Ramos (cell line): ENCODE measurements around the gene GVQW3.
"Not testable (repeated sequence)": the region's sequence is repeated elsewhere in the genome, so short reads cannot be mapped to it uniquely, and the experiment has no call there.

Experiments used
- in situ Hi-C: fragments of 300-500 bp; cut with MboI; formaldehyde crosslinking; loops from one replicate; pipeline ENCODE4 v1.14.3; 2022; ENCODE audit warnings: low sequenced_read_pairs; ENCODE audit not compliant: unreplicated experiment

Gene GVQW3

DNA sequence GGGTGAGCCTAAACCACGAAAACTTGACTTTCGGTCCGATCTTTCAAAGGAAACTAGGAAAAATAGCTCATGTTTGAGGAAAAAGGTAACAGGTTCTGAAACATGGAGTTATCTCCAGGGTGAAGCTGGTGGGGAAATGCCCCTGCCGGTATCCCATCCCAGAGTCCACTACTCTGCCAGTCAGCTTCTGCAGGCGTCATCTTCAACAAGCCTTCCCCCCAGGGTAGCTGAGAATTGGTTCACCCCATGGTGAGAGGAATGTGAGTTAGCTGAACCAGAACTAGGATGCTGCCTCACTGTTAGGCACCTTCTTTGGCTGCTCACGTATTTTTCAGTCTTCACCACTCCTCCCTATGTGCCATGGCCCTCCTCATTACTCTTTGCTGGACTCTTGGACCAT lies 1.1 kb downstream of the GVQW3 start:
- in situ Hi-C loops: no loop called here

DNA sequence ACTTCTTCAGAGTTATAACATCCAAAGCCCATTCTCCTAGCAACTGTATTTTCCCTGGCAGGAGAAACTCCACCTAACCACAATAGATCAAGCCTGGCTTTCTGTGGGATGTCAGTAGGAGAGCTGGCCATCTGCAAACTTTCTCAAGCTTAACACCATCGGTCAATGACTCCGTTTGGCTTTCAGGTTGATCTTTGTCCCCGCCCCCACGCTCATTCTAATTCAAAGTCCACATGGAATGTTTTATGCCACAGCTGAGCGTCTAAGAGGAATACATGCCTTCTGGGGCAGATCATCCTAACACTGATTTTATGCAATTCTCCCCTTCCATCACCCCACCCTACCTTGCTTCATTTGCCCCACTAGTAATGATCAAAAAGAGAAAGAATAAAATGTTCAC lies 4.8 kb downstream of the GVQW3 start:
- in situ Hi-C loops: no loop called here

DNA sequence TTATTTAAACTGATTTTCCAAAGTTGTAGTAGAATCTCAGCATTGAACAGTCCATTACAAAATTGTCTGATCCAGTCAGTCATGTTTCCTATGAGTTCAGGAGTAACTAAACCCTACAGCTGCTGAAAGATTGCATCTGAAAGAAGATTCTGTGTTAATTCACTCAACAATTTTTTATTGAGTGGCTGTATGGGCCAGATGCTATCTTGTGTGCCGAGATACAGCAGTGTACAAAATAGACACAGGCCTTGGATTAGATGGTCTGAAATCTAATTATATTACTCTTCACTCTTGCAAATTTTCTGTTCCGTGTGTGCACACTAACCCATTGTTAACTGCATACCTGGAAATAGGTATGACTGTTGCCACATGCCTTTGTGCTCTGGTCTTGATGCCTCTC lies 7.3 kb downstream of the GVQW3 start:
- in situ Hi-C loops: no loop called here

DNA sequence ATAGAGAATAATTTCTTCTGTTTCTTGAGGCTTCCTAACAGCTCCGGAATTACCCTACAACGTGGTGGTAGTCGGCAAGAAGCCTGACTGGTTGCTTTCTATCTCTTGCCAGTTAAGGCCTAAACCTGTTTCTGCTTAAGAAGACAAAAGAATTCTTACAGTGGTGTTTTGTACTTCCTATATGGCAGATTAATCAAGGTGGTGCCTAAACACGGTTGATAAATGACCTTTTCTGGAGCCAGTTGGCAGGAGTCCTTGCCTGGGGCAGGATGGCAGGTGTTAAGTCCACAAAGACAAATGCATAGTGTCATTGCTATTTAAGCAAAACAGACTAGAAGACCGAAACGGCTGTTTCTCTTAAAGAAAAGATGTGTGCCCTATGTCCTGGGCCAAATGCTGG lies 9.9 kb downstream of the GVQW3 start:
- in situ Hi-C loops: no loop called here

DNA sequence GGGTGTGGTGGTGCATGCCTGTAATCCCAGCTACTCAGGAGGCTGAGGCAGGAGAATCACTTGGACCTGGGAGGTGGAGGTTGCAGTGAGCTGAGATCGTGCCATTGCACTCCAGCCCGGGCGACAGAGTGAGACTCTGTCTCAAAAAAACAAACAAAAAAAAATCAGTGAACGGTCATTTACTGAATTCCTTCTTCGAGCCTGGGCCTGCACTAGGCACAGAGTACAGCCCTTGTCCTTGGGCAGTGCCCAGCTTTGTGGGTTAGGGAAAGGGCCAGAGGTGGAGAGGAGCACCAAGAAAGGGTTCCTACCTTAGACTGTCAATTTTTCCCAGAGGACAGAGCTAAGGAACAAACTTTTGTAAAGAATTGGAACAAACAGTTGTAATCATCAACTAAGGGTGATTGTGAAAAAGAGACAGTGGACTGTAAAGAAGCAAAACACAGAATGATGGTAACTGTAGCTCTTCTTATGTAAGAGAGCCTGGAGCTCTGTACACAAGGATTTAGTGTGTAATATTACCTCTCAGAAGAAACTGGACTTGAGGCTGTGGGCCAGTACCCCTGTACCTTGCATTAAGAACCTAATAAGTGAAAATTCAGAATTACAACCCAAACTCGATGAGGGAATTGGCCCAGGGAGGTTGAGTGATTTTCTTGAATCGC lies 10.8 kb downstream of the GVQW3 start:
- in situ Hi-C loops: no loop called here

DNA sequence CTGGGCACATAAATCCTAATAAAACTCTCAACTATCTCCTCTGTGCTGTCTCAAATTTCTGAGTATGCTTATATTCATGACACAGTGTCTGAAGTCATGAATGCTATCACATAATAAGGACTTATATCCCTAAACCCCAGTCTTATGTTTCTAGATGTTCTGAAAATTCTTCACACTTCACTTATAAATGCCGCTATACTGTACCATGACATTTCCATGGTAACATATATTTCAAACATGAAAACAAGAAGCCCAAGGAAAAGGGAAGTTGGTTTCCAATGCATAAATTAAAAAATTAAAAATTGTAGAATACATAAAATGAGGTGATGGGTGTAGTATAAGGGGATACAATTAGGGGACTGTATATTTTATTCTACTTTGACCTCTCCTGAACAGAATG lies 11.7 kb downstream of the GVQW3 start:
- in situ Hi-C loops: no loop called here

DNA sequence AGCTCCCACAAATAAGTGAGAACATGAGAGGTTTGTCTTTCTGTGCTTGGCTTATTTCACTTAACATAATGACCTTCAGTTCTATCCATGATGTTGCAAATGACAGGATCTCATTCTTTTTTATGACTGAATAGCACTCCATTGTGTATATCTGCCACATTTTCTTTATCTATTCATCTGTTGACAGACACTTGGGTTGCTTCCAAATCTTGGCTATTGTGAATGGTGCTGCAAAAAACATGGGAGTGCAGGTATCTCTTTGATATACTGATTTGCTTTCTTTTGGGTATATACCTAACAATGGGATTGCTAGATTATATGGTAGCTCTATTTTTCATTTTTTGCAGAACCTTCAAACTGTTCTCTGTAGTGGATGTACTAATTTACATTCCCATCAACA lies 13.3 kb downstream of the GVQW3 start:
- in situ Hi-C loops: no loop called here

DNA sequence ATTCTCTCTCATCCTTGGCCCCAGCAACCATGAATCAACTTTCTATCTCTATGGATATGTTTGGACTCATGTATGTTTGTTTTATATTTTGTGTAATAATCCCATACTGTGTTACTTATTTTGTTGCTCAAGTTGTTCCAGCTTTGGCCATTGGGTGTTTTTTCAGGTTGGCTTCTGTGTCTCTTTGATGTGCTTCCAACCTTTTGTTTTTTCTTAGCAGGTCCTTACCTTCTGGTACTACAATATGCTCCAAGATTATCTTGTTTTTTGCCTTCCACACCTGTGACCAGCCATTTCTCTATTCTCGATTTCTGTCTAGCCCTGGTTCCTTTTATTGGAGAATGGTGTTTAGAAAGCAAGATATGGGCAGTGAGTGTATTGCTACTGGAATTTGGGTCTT lies 14.2 kb downstream of the GVQW3 start:
- in situ Hi-C loops: no loop called here

DNA sequence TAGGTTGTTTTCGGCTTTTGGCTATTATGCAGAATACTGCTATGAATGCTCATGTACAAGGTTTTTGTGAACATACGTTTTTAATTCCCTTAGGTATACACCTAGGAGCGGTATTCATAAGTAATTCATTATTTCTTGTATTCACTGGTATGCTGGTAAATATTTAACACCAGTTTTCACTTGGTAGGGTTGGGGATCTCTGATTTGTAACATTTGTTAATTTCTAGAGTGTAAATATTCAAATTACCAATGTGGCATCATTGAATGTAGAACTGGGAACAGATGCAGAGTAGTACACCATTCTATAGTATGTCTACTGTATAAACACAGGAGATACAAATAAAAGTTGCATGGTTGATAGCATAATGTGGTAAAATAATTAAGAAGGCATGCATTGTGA lies 16.3 kb downstream of the GVQW3 start:
- in situ Hi-C loops: no loop called here

DNA sequence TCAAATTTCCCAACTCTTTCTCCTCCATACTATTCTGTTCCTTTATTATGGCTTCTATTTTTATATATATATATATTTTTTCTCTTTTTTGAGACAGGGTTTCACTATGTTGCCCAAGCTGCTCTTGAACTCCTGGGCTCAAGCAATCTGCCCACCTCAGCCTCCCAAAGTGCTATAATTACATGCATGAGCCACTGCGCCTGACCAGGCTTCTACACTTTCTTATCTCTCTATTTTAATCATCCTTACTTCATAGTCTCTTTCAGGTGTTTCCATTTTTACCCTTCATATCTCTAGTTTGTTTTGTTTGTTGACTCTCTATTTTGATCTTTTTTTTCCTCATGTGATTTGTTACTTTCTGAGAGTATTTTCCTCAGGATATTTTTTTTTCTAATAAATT lies 19.8 kb downstream of the GVQW3 start:
- in situ Hi-C loops: no loop called here

DNA sequence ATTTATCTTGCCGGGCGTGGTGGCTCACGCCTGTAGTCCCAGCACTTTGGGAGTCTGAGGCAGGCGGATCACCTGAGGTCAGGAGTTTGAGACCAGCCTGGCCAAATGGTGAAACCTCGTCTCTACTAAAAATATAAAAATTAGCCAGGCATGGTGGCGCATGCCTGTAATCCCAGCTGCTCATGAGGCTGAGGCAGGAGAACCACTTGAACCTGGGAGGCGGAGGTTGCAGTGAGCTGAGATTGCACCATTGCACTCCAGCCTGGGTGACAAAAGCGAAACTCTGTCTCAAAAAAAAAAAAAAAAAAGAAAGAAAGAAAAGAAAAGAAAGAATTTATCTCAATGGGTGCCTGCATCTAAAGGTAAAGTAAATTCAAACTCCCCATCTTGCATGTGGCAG lies 20.4 kb downstream of the GVQW3 start:
- in situ Hi-C loops: not testable (repeated sequence)

DNA sequence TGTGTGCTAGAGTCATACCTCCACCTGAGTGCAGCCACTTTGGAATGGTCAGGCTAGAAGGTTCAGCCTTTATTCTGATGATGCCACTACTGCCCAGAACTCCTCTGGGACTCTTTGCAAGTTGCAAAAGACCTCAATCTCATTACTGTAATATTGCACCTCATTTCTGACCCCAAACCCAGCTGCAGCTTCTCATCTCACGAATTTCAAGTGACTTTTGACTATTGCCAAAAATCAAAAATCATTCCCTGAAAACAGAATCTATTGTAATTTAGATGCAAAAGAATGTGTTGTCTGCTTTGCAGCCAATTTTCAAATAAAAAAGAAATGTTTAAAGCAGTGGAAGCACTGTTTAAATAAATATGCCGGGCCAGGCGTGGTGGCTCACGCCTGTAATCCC lies 25.2 kb downstream of the GVQW3 start:
- in situ Hi-C loops: no loop called here

DNA sequence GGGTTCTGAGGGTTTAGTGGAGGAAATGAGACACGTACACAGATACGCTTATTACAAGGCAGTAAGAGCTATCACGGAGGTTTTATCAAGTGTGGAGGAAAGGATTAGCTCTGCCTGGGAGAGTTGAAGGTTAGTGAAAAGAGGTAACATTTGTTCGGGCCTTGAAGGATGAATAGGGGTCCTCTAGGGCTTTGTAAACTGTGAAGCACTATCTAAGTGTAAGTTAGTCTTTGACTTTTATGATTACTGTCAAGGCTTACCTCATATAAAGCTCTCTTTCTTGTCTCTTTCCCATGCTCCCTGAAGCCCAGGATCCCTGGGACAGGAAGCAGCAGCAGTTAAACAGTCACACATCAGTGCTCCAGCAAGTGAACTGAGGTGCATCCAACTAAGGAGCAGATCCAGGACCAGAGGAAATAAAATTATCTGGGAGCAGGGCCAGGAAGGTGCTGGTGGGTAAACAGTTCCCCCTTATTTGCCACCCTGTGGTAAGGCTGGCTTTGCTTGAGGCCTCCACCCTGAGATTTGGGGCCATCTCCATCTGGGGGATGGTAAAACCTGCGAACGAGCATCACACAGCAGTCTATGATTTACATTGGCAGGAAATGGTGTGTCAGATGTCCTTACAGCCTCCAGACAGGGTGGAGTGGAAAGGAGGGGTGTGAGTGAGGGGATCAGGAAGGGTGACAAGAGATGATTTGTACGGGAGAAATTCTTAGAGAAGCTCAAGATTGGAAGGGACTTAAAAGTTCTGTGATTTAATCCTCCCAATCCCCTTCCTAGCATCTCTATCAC lies 27.2 kb downstream of the GVQW3 start:
- in situ Hi-C loops: no loop called here

DNA sequence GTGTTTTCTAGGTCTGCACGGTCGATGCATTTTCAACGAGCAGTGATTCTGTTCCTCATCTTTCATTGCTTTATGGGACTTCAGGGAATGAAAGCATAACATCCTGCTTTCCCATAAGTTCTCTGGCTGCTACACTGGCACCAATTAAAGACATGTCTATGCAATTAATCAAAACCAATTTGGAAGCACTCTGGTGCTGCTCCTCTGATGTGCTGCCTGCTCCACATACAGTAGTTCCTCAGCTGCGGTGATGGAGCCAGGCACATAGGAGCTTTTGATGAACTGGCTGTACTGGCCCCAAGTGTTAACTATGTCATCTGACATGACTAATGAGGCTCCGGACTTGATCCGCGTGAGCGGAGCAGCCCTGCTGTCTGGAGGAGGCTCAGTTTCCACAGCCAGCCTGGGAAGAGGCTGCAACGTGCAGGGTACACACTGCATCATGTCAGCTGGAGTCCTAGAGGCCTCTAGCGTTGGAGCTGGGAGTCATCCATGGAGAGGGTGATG lies 29.8 kb downstream of the GVQW3 start:
- in situ Hi-C loops: no loop called here

DNA sequence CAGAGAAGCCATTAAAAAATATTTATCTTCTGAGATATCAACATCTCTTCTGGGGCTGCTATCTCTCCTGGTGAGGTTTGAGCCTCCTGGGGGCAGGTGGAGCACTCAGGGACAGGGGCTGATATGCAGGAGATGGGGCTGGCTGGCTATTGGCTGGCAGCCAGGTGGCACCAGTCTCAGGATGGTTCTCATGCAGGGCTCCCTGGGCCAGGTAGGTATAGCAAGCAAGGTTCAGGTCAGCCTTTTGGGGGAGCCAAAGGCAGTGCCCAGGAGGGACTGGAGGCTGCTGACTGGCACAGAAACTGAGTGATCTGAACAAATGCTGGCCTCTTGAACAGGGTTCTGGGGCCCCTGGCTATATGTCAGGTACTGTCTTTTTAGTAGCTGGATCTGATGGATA lies 34.0 kb downstream of the GVQW3 start:
- in situ Hi-C loops: no loop called here

DNA sequence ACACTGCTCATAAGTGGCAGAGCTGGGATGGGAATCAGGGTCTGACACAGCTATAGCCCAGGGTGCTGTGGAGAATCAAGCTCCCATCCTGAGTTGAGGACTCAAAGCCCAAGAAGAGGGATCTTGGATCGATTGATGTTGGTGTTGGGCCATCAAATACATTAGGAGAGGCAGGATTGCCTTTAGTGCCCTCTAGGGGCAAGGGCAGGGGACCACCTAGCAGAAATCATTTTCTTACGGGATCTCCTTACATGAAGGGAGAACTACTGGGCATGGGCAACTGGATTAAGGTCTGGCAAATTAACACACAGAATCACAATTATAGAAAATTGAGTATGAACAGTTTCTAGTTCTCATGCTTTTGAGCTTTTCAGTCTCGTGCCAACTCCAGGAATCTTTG lies 38.8 kb downstream of the GVQW3 start:
- in situ Hi-C loops: no loop called here

DNA sequence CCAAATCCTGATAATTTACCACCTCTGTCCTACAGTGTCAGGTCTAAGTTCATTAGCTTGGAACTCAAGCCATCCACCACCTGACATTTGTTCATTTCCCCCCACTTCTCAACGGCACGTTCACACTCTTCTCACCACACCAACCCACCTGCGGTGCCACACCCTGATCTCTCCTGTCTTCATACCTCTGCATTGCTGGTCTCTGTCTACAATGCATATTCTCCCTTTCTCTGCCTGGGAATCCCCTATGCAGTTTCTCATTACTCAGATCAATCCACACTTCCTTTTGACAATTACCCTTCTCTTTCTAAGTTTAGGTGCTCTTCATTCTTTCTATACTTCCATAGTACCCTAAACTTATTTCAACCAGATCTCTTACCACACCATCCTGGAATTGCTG lies 43.3 kb downstream of the GVQW3 start:
- in situ Hi-C loops: no loop called here

DNA sequence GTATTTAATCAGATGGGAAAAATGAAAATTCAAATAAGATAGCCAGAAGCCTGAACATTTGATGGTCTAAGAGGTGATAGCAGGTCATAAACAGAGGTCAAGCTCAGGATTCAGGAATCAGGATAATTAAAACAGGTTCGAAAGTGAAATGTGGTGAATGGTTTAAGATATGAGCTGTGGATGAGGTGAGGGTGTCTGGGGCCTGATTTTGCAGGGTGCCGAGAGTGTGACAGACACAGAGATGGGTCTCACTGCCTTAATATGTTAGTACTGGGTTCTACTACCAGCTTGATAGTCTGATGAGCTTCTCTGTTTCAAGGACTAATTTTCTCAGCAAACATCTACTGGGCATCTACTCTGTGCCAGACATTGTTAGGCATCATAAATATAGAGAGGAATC lies 43.8 kb downstream of the GVQW3 start:
- in situ Hi-C loops: no loop called here

DNA sequence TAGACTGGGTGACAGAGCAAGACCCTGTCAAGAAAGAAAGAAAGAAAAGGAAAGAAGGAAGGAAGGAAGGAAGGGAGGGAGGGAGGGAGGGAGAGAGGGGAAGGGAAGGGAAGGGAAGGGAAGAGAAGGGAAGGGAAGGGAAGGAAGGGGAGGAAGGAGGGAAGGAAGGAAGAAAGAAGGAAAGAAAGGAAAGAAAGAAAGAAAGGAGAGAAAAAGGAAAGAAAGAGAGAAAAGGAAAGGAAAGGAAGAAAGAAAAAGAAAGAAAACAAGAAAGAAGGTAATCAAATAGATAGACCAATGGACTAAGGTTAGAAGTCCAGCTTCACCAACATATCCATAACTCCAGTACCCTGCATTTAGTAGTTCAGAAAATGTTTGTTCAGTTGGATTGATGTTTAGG lies 45.5 kb downstream of the GVQW3 start:
- in situ Hi-C loops: no loop called here

DNA sequence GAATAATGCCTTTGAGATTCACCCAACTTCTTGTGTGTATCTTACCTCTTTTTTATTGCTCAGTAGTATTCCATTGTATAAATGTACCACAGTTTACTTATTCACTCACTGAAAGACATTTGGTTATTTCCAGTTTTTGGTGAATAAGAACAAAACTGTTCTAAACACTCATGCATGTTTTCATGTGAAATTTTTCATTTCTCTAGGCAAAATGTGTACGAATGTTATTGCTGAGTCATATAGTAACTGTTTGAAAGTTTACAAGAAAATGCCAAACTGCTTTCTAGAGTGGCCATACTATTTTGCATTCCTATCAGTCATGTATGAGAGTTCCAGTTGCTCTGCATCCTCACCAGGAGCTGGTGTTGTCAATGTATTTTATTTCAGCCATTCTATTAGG lies 54.9 kb downstream of the GVQW3 start:
- in situ Hi-C loops: no loop called here

DNA sequence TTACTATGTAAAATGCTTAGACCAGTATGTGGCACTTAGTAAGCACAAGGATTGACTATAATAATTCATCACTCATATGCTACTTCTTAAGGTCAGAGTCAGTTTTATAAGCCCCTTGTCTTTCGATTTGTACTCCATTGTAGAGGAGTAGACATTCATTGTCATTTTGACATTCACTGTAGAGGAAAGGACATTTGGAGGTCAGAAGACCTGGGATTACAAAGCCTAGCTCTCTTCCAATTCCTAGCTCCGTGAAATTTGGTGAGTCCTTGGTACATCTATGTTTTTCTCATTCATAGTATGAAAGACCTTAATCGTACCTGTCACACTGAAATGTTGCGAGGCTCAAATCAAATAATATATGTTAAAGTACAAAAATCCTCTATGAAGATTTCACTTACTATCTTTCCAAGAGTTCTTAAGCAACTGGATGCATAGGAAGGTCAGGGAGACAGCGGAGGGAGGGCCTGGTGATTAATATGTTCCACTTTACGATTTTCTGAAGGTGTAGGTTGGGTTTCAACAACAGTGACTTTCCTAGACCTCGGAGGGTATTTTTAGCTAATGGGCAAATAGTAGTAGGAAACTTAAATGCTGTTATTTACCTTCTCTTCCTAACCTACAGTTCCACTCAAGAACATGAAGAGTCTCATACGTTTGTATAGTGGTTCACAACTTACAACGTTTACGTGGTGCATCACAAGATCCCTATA lies 62.3 kb downstream of the GVQW3 start:
- in situ Hi-C loops: no loop called here
